Tibial nerve (tissue), 4 donors: ENCODE results near the gene HSPB9. TPM values are rescaled to one million over a fixed set of nuclear protein-coding genes. Genes with fewer than 3 reads are reported as not detected.

Source experiments
- DNase-seq, 2 donors: peaks; one replicate each; pipeline ENCODE4 v3.0.0-alpha.2; 2019; ENCODE audit warnings: low spot score in 2 of 2
- H3K27ac ChIP-seq, 4 donors: fragments of 200-600 bp; sonication (generic) in 3 of 4; one replicate each; pipeline ENCODE4 v1.5.1; 2017 to 2019; ENCODE audit warnings: mild to moderate bottlenecking in 1 of 4
- H3K27me3 ChIP-seq, 2 donors: fragments of 200-600 bp; sonication (generic) in 1 of 2; one replicate each; pipeline versions ENCODE4 v1.5.1 to v1.6.0; 2017 to 2019
- H3K36me3 ChIP-seq, 3 donors: fragments of 200-600 bp; sonication (generic); one replicate each; pipeline ENCODE4 v1.5.1; 2018 to 2019
- H3K4me1 ChIP-seq, 4 donors: fragments of 200-600 bp; sonication (generic) in 3 of 4; one replicate each; pipeline ENCODE4 v1.5.1; 2017 to 2019
- H3K4me3 ChIP-seq, 4 donors: fragments of 200-600 bp; sonication (generic) in 3 of 4; one replicate each; pipeline ENCODE4 v1.5.1; 2017 to 2019; ENCODE audit warnings: mild to moderate bottlenecking in 1 of 4, moderate library complexity in 1 of 4
- H3K9me3 ChIP-seq, 4 donors: fragments of 200-600 bp; sonication (generic) in 3 of 4; one replicate each; pipeline ENCODE4 v1.5.1; 2017 to 2019
- EP300 ChIP-seq, 2 donors: sonication (generic); formaldehyde crosslinking; IDR thresholded peaks; one replicate each; pipeline ENCODE4 v1.6.1; 2017; ENCODE audit warnings: antibody characterized with exemption in 2 of 2, mild to moderate bottlenecking in 1 of 2
- POLR2A ChIP-seq, 2 donors: fragments of 450-650 bp; IDR thresholded peaks; one replicate each; pipeline ENCODE4 v1.6.1; 2017; ENCODE audit warnings: antibody characterized with exemption in 2 of 2, mild to moderate bottlenecking in 2 of 2, moderate library complexity in 2 of 2
- WGBS, 2 donors: methylation state at CpG; one replicate each; pipeline ENCODE4 v1.1.5; 2018; 5-methylcytosine and 5-hydroxymethylcytosine counted together
- total RNA-seq, 4 donors: library from RNA; depleted of rRNA; stranded (reverse); fragments of >200 nt; gene quantifications; one replicate each; pipeline ENCODE4 v1.1.0, GENCODE V29; 2016
- TF ChIP-seq, protein P1 (sequence below), 5 experiments: fragments of 200-600 bp in 3 of 5; fragments of 450-650 bp in 2 of 5; sonication (generic) in 3 of 5; IDR thresholded peaks; one replicate each; pipeline ENCODE4 v1.5.1; 2016 to 2019; ENCODE audit warnings: antibody characterized with exemption in 5 of 5, mild to moderate bottlenecking in 3 of 5, moderate library complexity in 2 of 5

The HSPB9 gene
- total RNA-seq, 4 donors from 2014 or later, result 0.22 TPM; not detected in 3

DNA sequence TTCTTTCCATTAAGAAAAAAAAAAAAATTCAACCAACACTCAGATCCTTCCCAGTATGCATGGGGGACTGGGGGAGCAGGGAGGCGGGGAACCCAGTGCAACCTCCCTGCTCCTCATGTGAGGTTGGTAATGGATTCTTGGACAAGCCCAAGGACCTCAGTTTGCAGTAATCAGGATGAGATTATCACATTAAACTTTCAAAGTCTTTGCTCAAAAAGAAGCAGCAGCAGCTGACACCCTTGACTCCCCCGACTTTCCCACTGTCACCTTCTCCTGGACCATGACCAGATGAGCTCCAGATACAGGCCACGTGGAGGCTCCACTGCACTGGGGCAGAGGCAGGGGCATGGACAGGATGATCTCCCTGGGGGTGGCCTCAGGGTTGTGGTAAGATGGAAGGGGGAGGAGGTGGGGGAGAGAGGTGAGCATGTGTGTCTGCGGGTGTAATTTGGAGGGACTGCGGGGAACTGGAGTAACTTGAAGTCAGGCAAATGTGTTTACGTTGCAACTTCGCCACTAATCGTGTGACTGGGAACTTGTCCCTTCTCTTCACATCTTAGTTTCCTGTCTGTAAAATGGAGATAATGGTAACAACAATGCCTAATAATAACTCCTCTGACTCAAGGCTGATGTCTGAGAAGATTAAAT lies 44.1 kb upstream of the HSPB9 start:
- TF ChIP-seq, protein P1, sequence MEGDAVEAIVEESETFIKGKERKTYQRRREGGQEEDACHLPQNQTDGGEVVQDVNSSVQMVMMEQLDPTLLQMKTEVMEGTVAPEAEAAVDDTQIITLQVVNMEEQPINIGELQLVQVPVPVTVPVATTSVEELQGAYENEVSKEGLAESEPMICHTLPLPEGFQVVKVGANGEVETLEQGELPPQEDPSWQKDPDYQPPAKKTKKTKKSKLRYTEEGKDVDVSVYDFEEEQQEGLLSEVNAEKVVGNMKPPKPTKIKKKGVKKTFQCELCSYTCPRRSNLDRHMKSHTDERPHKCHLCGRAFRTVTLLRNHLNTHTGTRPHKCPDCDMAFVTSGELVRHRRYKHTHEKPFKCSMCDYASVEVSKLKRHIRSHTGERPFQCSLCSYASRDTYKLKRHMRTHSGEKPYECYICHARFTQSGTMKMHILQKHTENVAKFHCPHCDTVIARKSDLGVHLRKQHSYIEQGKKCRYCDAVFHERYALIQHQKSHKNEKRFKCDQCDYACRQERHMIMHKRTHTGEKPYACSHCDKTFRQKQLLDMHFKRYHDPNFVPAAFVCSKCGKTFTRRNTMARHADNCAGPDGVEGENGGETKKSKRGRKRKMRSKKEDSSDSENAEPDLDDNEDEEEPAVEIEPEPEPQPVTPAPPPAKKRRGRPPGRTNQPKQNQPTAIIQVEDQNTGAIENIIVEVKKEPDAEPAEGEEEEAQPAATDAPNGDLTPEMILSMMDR (IDR thresholded peaks at IDR 0.05), result no peak
- TF ChIP-seq POLR2A (IDR thresholded peaks at IDR 0.05), result no peak
- TF ChIP-seq EP300 (IDR thresholded peaks at IDR 0.05), result no peak
- WGBS, 2 donors, result 67 to 70% methylated on average over 8 of the region's 8 CpGs

DNA sequence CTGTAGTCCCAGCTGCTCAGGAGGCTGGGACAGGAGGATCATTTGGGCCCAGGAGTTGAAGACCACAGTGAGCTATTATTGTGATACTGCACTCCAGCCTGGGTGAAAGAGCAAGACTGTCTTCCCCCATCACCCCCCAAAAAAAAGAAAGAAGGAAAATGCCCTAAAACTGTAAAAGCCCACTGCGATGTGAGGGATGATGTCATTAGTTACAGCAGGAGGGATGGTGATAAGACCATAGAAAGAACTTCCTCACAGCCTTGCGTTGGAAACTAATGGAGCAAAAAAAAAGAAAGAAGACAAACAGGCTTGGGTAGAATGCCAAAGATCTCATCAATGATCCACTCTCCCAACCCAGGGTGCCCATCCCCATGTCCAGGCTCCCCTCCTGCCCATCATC lies 43.1 kb upstream of the HSPB9 start:
- 70 to 91% methylated on average over 2 of the region's 2 CpGs for WGBS, 2 donors
- Histone ChIP-seq H3K9me3 (no peaks in the 10 kb centered on the region), H3K27ac (no peak overlapping the region), H3K27me3 (no peaks in the 10 kb centered on the region), H3K4me1 (no peaks in the 10 kb centered on the region), H3K36me3 (no peaks in the 10 kb centered on the region), H3K4me3 (no peak overlapping the region)
- TF ChIP-seq, protein P1 (IDR thresholded peaks at IDR 0.05), result no peak
- no peak for TF ChIP-seq POLR2A (IDR thresholded peaks at IDR 0.05)
- TF ChIP-seq EP300 (IDR thresholded peaks at IDR 0.05), result no peak
- no peak for DNase-seq

More for the DNA sequence above, 44.1 kb upstream of the HSPB9 start:
- H3K27ac ChIP-seq, result no peak overlapping the region
- H3K4me3 ChIP-seq, result no peak overlapping the region
- H3K4me1 ChIP-seq, result no peaks in the 10 kb centered on the region
- H3K9me3 ChIP-seq, result no peaks in the 10 kb centered on the region
- H3K27me3 ChIP-seq, result peaks cover 0 to 5% of the 10 kb centered on the region in 2 donors
- H3K36me3 ChIP-seq, result no peaks in the 10 kb centered on the region
- DNase-seq, result no peak

DNA sequence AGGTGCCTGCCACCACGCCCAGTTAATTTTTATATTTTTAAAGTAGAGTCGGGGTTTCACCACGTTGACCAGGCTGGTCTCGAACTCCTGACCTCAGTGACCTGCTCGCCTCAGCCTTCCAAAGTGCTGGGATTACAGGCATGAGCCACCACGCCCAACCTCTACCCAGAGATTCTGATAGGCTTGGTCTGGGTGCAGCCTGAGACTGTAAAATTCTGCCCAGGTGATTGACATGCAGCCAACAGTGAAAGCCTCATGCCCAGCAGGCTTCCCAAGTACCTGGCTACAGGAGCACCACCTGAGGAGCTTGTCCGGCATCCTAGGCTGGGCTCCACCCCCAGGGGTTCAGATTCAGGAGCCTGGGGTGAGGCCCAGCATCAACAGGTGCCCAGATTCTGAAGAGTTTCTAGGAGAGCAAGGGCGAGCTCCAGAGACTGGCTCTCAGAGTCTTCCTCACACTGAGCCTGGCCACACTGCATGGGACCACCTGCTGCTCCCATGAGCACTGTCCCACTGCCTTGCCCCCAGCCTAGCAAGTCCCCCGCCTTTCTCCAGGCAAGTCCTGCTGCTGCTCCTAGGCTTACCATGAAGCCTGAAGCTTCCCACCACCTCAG lies 41.0 kb upstream of the HSPB9 start:
- H3K4me3 ChIP-seq, result no peak overlapping the region
- H3K9me3 ChIP-seq, result no peaks in the 10 kb centered on the region
- no peaks in the 10 kb centered on the region for H3K4me1 ChIP-seq
- H3K27me3 ChIP-seq, result no peaks in the 10 kb centered on the region
- no peaks in the 10 kb centered on the region for H3K36me3 ChIP-seq
- TF ChIP-seq, protein P1 (IDR thresholded peaks at IDR 0.05), result no peak
- TF ChIP-seq EP300 (IDR thresholded peaks at IDR 0.05), result no peak
- TF ChIP-seq POLR2A (IDR thresholded peaks at IDR 0.05), result no peak
- no peak overlapping the region for H3K27ac ChIP-seq
- 81 to 89% methylated on average over 7 to 9 of the region's 9 CpGs for WGBS, 2 donors
- DNase-seq, result no peak

DNA sequence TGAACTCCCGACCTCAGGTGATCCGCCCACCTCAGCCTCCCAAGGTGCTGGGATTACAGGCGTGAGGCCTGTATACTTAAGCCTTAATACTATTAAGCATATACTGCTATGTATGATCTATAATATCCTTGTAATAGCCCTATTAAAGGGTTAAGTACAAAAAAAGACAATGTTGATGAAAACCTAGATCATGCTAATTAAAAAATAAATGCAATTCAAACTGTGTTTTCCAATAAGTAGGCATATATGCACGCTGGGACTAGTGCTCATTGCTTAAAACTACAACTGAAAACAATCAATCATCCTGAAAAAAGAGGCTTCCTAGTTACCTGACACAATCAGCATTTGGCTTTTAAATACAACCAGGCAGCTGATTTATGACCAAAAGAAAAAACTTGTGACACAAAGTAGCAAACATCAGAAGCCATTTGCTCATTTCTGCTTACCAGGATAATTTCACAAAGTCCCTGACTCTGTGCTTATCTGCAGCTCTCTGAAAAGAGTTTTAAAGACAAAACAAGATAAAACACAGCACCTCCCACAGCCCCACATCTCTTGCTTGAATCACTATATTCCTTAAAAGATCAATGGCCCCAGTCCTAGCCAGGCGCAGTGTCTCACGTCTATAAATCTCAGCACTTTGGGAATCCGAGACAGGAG lies 35.4 kb upstream of the HSPB9 start:
- no peak overlapping the region for H3K4me3 ChIP-seq
- no peak for DNase-seq
- H3K9me3 ChIP-seq, result no peaks in the 10 kb centered on the region
- TF ChIP-seq POLR2A (IDR thresholded peaks at IDR 0.05) (no peak), EP300 (IDR thresholded peaks at IDR 0.05) (no peak)
- TF ChIP-seq, protein P1 (IDR thresholded peaks at IDR 0.05), result no peak
- WGBS, 2 donors, result 75 to 80% methylated on average over 7 of the region's 7 CpGs
- H3K27ac ChIP-seq, result peak overlapping the region in 2 of 4 donors; percentile 54 to 82
- no peaks in the 10 kb centered on the region for H3K36me3 ChIP-seq
- peaks cover 0 to 11% of the 10 kb centered on the region in 2 donors for H3K27me3 ChIP-seq
- peaks cover 0 to 20% (median 0%) of the 10 kb centered on the region in 4 donors for H3K4me1 ChIP-seq
